Osteocyte (in vitro differentiated cells): ENCODE measurements around the gene RAPGEFL1. TPM values are rescaled to one million over a fixed set of nuclear protein-coding genes. Genes with fewer than 3 reads are reported as not detected.
A peak's percentile ranks its signal among the peaks of the same experiment; 100 is the strongest.
"Not testable (repeated sequence)": the region's sequence is repeated elsewhere in the genome, so short reads cannot be mapped to it uniquely, and the experiment has no call there.

Experiments
- DNase-seq: peaks from one replicate; pipeline ENCODE4 v3.0.0; 2021; ENCODE audit warnings: mixed read lengths; ENCODE audit not compliant: unreplicated experiment; ENCODE audit errors: extremely low spot score
- H3K27ac Mint-ChIP-seq: one replicate; pipeline ENCODE4 v1.8.0; 2021; ENCODE audit warnings: mild to moderate bottlenecking, mixed read lengths; ENCODE audit not compliant: unreplicated experiment
- H3K27me3 Mint-ChIP-seq: one replicate; pipeline ENCODE4 v1.8.0; 2021; ENCODE audit warnings: mixed read lengths; ENCODE audit not compliant: unreplicated experiment
- H3K36me3 Mint-ChIP-seq: one replicate; pipeline ENCODE4 v1.8.0; 2021; ENCODE audit warnings: mixed read lengths; ENCODE audit not compliant: unreplicated experiment
- H3K4me1 Mint-ChIP-seq: one replicate; pipeline ENCODE4 v1.8.0; 2021; ENCODE audit warnings: mixed read lengths; ENCODE audit not compliant: unreplicated experiment
- H3K4me3 Mint-ChIP-seq: one replicate; pipeline ENCODE4 v1.8.0; 2021; ENCODE audit warnings: mild to moderate bottlenecking, moderate library complexity, mixed read lengths; ENCODE audit not compliant: unreplicated experiment
- H3K9me3 Mint-ChIP-seq: one replicate; pipeline ENCODE4 v1.8.0; 2021; ENCODE audit warnings: mixed read lengths; ENCODE audit not compliant: unreplicated experiment
- CTCF ChIP-seq: fragments of 200-600 bp; sonication (generic); IDR thresholded peaks from 2 replicates; pipeline ENCODE4 v1.5.0; 2021; ENCODE audit warnings: antibody characterized with exemption, mild to moderate bottlenecking, moderate library complexity
- total RNA-seq: library from RNA; stranded (reverse); gene quantifications from 2 replicates; pipeline ENCODE4 v1.2.1, GENCODE V29; 2021

Gene RAPGEFL1
- total RNA-seq, 1 donor from 2014 or later, result 6.8 TPM

GRCh38 chr17:40135817-40136216 is 41.5 kb upstream of the RAPGEFL1 start:
- Mint-ChIP-seq H3K4me3 (no peak overlapping the region), H3K36me3 (peaks cover 48% of the 10 kb centered on the region), H3K27me3 (no peaks in the 10 kb centered on the region), H3K27ac (peak overlapping the region; percentile 59), H3K4me1 (peaks cover 12% of the 10 kb centered on the region), H3K9me3 (no peaks in the 10 kb centered on the region)
- no peak for TF ChIP-seq CTCF
- DNase-seq, result no peak

GRCh38 chr17:40139566-40140058 is 37.7 kb upstream of the RAPGEFL1 start:
- H3K27me3 Mint-ChIP-seq, result no peaks in the 10 kb centered on the region
- H3K36me3 Mint-ChIP-seq, result peaks cover 27% of the 10 kb centered on the region
- H3K4me1 Mint-ChIP-seq, result peaks cover 25% of the 10 kb centered on the region
- DNase-seq, result no peak
- H3K9me3 Mint-ChIP-seq, result no peaks in the 10 kb centered on the region
- H3K4me3 Mint-ChIP-seq, result peak overlapping the region; percentile 89
- peak overlapping the region; percentile 94 for H3K27ac Mint-ChIP-seq
- TF ChIP-seq CTCF, result no peak

GRCh38 chr17:40143166-40143565 is 34.1 kb upstream of the RAPGEFL1 start:
- H3K4me3 Mint-ChIP-seq, DNase-seq, H3K27ac Mint-ChIP-seq, H3K9me3 Mint-ChIP-seq, H3K27me3 Mint-ChIP-seq: not testable (repeated sequence)
- Mint-ChIP-seq H3K36me3 (peaks cover 18% of the 10 kb centered on the region), H3K4me1 (peaks cover 31% of the 10 kb centered on the region)

GRCh38 chr17:40145476-40145875 is 31.8 kb upstream of the RAPGEFL1 start:
- TF ChIP-seq CTCF, result no peak

GRCh38 chr17:40148527-40148926 is 28.7 kb upstream of the RAPGEFL1 start:
- Mint-ChIP-seq H3K36me3 (peaks cover 41% of the 10 kb centered on the region), H3K27ac (no peak overlapping the region), H3K27me3 (no peaks in the 10 kb centered on the region), H3K9me3 (no peaks in the 10 kb centered on the region), H3K4me1 (peaks cover 11% of the 10 kb centered on the region), H3K4me3 (no peak overlapping the region)
- TF ChIP-seq CTCF, result no peak
- DNase-seq, result no peak

More at GRCh38 chr17:40145476-40145875, 31.8 kb upstream of the RAPGEFL1 start:
- DNase-seq, result no peak
- no peaks in the 10 kb centered on the region for H3K9me3 Mint-ChIP-seq
- H3K27ac Mint-ChIP-seq, result no peak overlapping the region
- peaks cover 37% of the 10 kb centered on the region for H3K36me3 Mint-ChIP-seq
- H3K4me1 Mint-ChIP-seq, result peaks cover 22% of the 10 kb centered on the region
- H3K27me3 Mint-ChIP-seq, result no peaks in the 10 kb centered on the region
- H3K4me3 Mint-ChIP-seq, result no peak overlapping the region

- Mint-ChIP-seq H3K4me1 (peaks cover 11% of the 10 kb centered on the region), H3K9me3 (no peaks in the 10 kb centered on the region), H3K36me3 (peaks cover 50% of the 10 kb centered on the region), H3K27me3 (no peaks in the 10 kb centered on the region), H3K4me3 (no peak overlapping the region), H3K27ac (peak overlapping the region; percentile 28)
- no peak for TF ChIP-seq CTCF
- DNase-seq, result no peak
Observed at GRCh38 chr17:40150276-40150675, 27.0 kb upstream of the RAPGEFL1 start.
